GM12864 (cell line): ENCODE measurements around the gene HS6ST3.

Experiments used
- DNase-seq: peaks from one replicate; pipeline ENCODE4 v3.0.0-alpha.2; 2011; ENCODE audit warnings: low read depth
- H3K4me3 ChIP-seq: 2 replicates; pipeline ENCODE4 v1.5.1; 2011; ENCODE audit warnings: mild to moderate bottlenecking, low read depth, low read length, control low read depth
- TF ChIP-seq, protein P1 (sequence below): IDR thresholded peaks from 2 replicates; pipeline ENCODE4 v1.5.1; 2011; ENCODE audit warnings: low read depth, mild to moderate bottlenecking, moderate library complexity, low read length, control low read depth, inconsistent platforms; ENCODE audit errors: missing control alignments

HS6ST3 gene

GRCh38 chr13:96825653-96826052 is 735.7 kb downstream of the HS6ST3 start:
- no peak overlapping the region for H3K4me3 ChIP-seq
- TF ChIP-seq, protein P1, sequence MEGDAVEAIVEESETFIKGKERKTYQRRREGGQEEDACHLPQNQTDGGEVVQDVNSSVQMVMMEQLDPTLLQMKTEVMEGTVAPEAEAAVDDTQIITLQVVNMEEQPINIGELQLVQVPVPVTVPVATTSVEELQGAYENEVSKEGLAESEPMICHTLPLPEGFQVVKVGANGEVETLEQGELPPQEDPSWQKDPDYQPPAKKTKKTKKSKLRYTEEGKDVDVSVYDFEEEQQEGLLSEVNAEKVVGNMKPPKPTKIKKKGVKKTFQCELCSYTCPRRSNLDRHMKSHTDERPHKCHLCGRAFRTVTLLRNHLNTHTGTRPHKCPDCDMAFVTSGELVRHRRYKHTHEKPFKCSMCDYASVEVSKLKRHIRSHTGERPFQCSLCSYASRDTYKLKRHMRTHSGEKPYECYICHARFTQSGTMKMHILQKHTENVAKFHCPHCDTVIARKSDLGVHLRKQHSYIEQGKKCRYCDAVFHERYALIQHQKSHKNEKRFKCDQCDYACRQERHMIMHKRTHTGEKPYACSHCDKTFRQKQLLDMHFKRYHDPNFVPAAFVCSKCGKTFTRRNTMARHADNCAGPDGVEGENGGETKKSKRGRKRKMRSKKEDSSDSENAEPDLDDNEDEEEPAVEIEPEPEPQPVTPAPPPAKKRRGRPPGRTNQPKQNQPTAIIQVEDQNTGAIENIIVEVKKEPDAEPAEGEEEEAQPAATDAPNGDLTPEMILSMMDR = no peak
- DNase-seq = no peak

- TF ChIP-seq, protein P1 = no peak
- no peak overlapping the region for H3K4me3 ChIP-seq
- DNase-seq = no peak
Measured at GRCh38 chr13:96834626-96835025, 744.7 kb downstream of the HS6ST3 start.

GRCh38 chr13:96835546-96835945 is 745.6 kb downstream of the HS6ST3 start:
- DNase-seq = no peak
- H3K4me3 ChIP-seq = no peak overlapping the region
- TF ChIP-seq, protein P1 = no peak

DNA sequence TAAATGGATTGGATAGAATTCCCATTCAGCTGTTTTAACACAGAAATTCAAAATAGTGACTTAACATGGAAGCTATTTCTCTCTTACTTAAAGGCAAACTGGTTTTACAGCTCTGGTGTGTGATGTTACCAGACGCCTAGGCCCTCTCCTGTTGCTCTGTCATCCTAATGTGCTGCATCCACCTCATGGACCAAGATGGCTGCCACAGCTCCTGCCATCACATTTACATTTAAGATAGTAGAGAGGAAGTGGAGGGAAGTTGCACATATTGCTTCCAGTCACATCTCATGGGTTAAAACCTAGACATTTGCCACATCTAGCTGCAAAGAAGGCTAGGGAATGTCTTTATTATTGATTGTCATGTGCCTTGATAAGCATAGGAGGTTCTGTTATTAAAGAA is 746.8 kb downstream of the HS6ST3 start:
- TF ChIP-seq, protein P1 = no peak
- no peak overlapping the region for H3K4me3 ChIP-seq
- DNase-seq = no peak

GRCh38 chr13:96837809-96838208 is 747.9 kb downstream of the HS6ST3 start:
- TF ChIP-seq, protein P1 = no peak
- H3K4me3 ChIP-seq = no peak overlapping the region
- no peak for DNase-seq

DNA sequence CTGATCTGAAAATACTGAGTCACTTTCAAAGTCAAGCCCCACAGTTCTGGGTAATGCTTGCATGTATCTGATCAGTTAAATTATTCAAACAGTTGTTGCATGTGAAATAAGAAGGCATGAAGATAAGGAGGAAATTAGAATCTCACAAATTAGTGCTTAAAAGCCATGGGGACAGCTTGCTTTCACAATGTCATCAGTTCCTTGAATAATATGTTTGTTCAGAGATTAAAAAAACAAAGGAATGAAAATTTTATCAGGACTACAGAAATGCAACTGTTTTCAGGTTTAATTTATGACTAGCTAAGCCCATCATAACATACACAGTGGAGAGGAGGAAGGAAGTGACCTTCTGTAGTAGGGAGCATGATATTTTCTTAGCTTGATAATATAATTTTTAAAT is 754.3 kb downstream of the HS6ST3 start:
- H3K4me3 ChIP-seq = no peak overlapping the region
- TF ChIP-seq, protein P1 = no peak
- no peak for DNase-seq

- TF ChIP-seq, protein P1 = no peak
- no peak overlapping the region for H3K4me3 ChIP-seq
- no peak for DNase-seq
Measured at GRCh38 chr13:96844616-96845015, 754.7 kb downstream of the HS6ST3 start.
